HG03066 (cell line): Measurements from ENCODE around the gene OSM.

Experiments
- ATAC-seq: cut with Tn5 transposase; IDR thresholded peaks from one replicate; pipeline ENCODE4 v1.9.1; 2021; ENCODE audit warnings: low read depth; ENCODE audit not compliant: unreplicated experiment

The OSM gene

GRCh38 chr22:30265823-30266444, 717 bp downstream of the OSM start:
- peak; percentile 70 for ATAC-seq

GRCh38 chr22:30265131-30265720, 1.4 kb downstream of the OSM start:
- no peak for ATAC-seq

GRCh38 chr22:30263883-30264282, 2.8 kb downstream of the OSM start:
- no peak for ATAC-seq

GRCh38 chr22:30262917-30263741, 3.5 kb downstream of the OSM start:
- no peak for ATAC-seq

GRCh38 chr22:30262112-30262511, 4.5 kb downstream of the OSM start:
- ATAC-seq: no peak

GRCh38 chr22:30261134-30261533, 5.5 kb downstream of the OSM start:
- no peak for ATAC-seq

- no peak for ATAC-seq
Measured at GRCh38 chr22:30260682-30261081, 6.0 kb downstream of the OSM start.

- ATAC-seq: no peak
Measured at GRCh38 chr22:30260276-30260675, 6.4 kb downstream of the OSM start.

GRCh38 chr22:30254314-30254713, 12.3 kb downstream of the OSM start:
- no peak for ATAC-seq

GRCh38 chr22:30253205-30253852, 13.3 kb downstream of the OSM start:
- no peak for ATAC-seq

GRCh38 chr22:30252411-30253204, 14.0 kb downstream of the OSM start:
- no peak for ATAC-seq

GRCh38 chr22:30251711-30252110, 14.9 kb downstream of the OSM start:
- ATAC-seq: no peak

GRCh38 chr22:30250661-30251267, 15.9 kb downstream of the OSM start:
- no peak for ATAC-seq

GRCh38 chr22:30250039-30250565, 16.5 kb downstream of the OSM start:
- ATAC-seq: no peak

GRCh38 chr22:30249049-30250038, 17.3 kb downstream of the OSM start:
- ATAC-seq: no peak

GRCh38 chr22:30248484-30248883, 18.2 kb downstream of the OSM start:
- ATAC-seq: no peak

- ATAC-seq: no peak
Measured at GRCh38 chr22:30247974-30248373, 18.7 kb downstream of the OSM start.

- ATAC-seq: no peak
Measured at GRCh38 chr22:30247561-30247960, 19.1 kb downstream of the OSM start.
